IPS-18a (cell line): ENCODE data around the gene PRKG1.
"Not testable (repeated sequence)": the region's sequence is repeated elsewhere in the genome, so short reads cannot be mapped to it uniquely, and the experiment has no call there.

Experiments
- H3K27ac ChIP-seq: one replicate; pipeline ENCODE4 v1.5.1; 2013; ENCODE audit warnings: low read length
- H3K27me3 ChIP-seq: one replicate; pipeline ENCODE4 v1.6.1; 2013; ENCODE audit warnings: mild to moderate bottlenecking, low read length; ENCODE audit not compliant: control insufficient read depth, insufficient read depth
- H3K36me3 ChIP-seq: one replicate; pipeline ENCODE4 v1.6.1; 2013; ENCODE audit warnings: low read depth, low read length; ENCODE audit not compliant: control insufficient read depth
- H3K4me1 ChIP-seq: one replicate; pipeline ENCODE4 v1.6.1; 2013; ENCODE audit warnings: low read depth, low read length; ENCODE audit not compliant: control insufficient read depth
- H3K4me3 ChIP-seq: one replicate; pipeline ENCODE4 v1.5.1; 2013; ENCODE audit warnings: low read length
- H3K9ac ChIP-seq: one replicate; pipeline ENCODE4 v1.6.1; 2013; ENCODE audit warnings: mild to moderate bottlenecking, low read length, moderate library complexity
- H3K9me3 ChIP-seq: one replicate; pipeline ENCODE4 v1.6.1; 2013; ENCODE audit warnings: low read depth, low read length; ENCODE audit not compliant: control insufficient read depth

The PRKG1 gene

GRCh38 chr10:52030051-52030790 is 955.9 kb downstream of the PRKG1 start:
- Histone ChIP-seq H3K9ac (no peak overlapping the region), H3K36me3 (peaks cover 53% of the 10 kb centered on the region), H3K4me1 (peaks cover 20% of the 10 kb centered on the region), H3K4me3 (no peak overlapping the region), H3K27me3 (no peaks in the 10 kb centered on the region), H3K27ac (peak overlapping the region; percentile 33), H3K9me3 (no peaks in the 10 kb centered on the region)

- no peak overlapping the region for H3K9ac ChIP-seq
- H3K27me3 ChIP-seq, result no peaks in the 10 kb centered on the region
- no peaks in the 10 kb centered on the region for H3K9me3 ChIP-seq
- H3K4me3 ChIP-seq, result no peak overlapping the region
- H3K36me3 ChIP-seq, result peaks cover 56% of the 10 kb centered on the region
- peaks cover 20% of the 10 kb centered on the region for H3K4me1 ChIP-seq
- no peak overlapping the region for H3K27ac ChIP-seq
These were observed 956.7 kb downstream of the PRKG1 start for GRCh38 chr10:52030975-52031374.

GRCh38 chr10:52031771-52032170 is 957.5 kb downstream of the PRKG1 start:
- no peaks in the 10 kb centered on the region for H3K9me3 ChIP-seq

GRCh38 chr10:52032681-52033629 is 958.7 kb downstream of the PRKG1 start:
- Histone ChIP-seq H3K27me3 (no peaks in the 10 kb centered on the region), H3K27ac (peak overlapping the region; percentile 46), H3K36me3 (peaks cover 48% of the 10 kb centered on the region), H3K4me3 (peak overlapping the region; percentile 61), H3K9me3 (no peaks in the 10 kb centered on the region), H3K9ac (peak overlapping the region; percentile 47), H3K4me1 (peaks cover 20% of the 10 kb centered on the region)

More at GRCh38 chr10:52031771-52032170, 957.5 kb downstream of the PRKG1 start:
- H3K4me1 ChIP-seq, result peaks cover 20% of the 10 kb centered on the region
- H3K36me3 ChIP-seq, result peaks cover 53% of the 10 kb centered on the region
- H3K9ac ChIP-seq, result no peak overlapping the region
- no peaks in the 10 kb centered on the region for H3K27me3 ChIP-seq
- H3K27ac ChIP-seq, result peak overlapping the region; percentile 11
- H3K4me3 ChIP-seq, result peak overlapping the region; percentile 16

- Histone ChIP-seq H3K4me3 (peak overlapping the region; percentile 83), H3K27ac (peak overlapping the region; percentile 90), H3K4me1 (peaks cover 44% of the 10 kb centered on the region), H3K9ac (peak overlapping the region; percentile 86)
- not testable (repeated sequence) for H3K9me3 ChIP-seq, H3K27me3 ChIP-seq, H3K36me3 ChIP-seq
These were observed 964.9 kb downstream of the PRKG1 start for GRCh38 chr10:52039002-52039793.

GRCh38 chr10:52040486-52040885 is 966.2 kb downstream of the PRKG1 start:
- Histone ChIP-seq H3K27ac (peak overlapping the region; percentile 90), H3K36me3 (peaks cover under 1% of the 10 kb centered on the region), H3K9ac (peak overlapping the region; percentile 76), H3K9me3 (no peaks in the 10 kb centered on the region), H3K4me3 (peak overlapping the region; percentile 71), H3K4me1 (peaks cover 57% of the 10 kb centered on the region), H3K27me3 (no peaks in the 10 kb centered on the region)

- H3K4me1 ChIP-seq, result peaks cover 66% of the 10 kb centered on the region
- no peak overlapping the region for H3K9ac ChIP-seq
- no peaks in the 10 kb centered on the region for H3K9me3 ChIP-seq
- H3K27ac ChIP-seq, result no peak overlapping the region
- peak overlapping the region; percentile 15 for H3K4me3 ChIP-seq
- no peaks in the 10 kb centered on the region for H3K36me3 ChIP-seq
- H3K27me3 ChIP-seq, result no peaks in the 10 kb centered on the region
These were observed 969.5 kb downstream of the PRKG1 start for GRCh38 chr10:52043811-52044210.

GRCh38 chr10:52048051-52048450 is 973.8 kb downstream of the PRKG1 start:
- Histone ChIP-seq H3K27me3 (no peaks in the 10 kb centered on the region), H3K9me3 (no peaks in the 10 kb centered on the region), H3K27ac (no peak overlapping the region), H3K36me3 (no peaks in the 10 kb centered on the region), H3K4me1 (peaks cover 33% of the 10 kb centered on the region), H3K4me3 (no peak overlapping the region), H3K9ac (no peak overlapping the region)

GRCh38 chr10:52050429-52051047 is 976.3 kb downstream of the PRKG1 start:
- no peak overlapping the region for H3K27ac ChIP-seq

GRCh38 chr10:52053497-52053896 is 979.2 kb downstream of the PRKG1 start:
- Histone ChIP-seq H3K27me3 (no peaks in the 10 kb centered on the region), H3K9ac (no peak overlapping the region), H3K36me3 (no peaks in the 10 kb centered on the region), H3K4me1 (peaks cover 7% of the 10 kb centered on the region), H3K27ac (no peak overlapping the region), H3K9me3 (no peaks in the 10 kb centered on the region), H3K4me3 (no peak overlapping the region)

More at GRCh38 chr10:52050429-52051047, 976.3 kb downstream of the PRKG1 start:
- Histone ChIP-seq H3K9ac (no peak overlapping the region), H3K4me1 (peaks cover 9% of the 10 kb centered on the region), H3K36me3 (no peaks in the 10 kb centered on the region), H3K4me3 (no peak overlapping the region), H3K9me3 (no peaks in the 10 kb centered on the region), H3K27me3 (no peaks in the 10 kb centered on the region)

- Histone ChIP-seq H3K4me3 (no peak overlapping the region), H3K36me3 (no peaks in the 10 kb centered on the region), H3K9me3 (no peaks in the 10 kb centered on the region), H3K9ac (no peak overlapping the region), H3K4me1 (peaks cover 10% of the 10 kb centered on the region), H3K27me3 (no peaks in the 10 kb centered on the region), H3K27ac (no peak overlapping the region)
These were observed 982.0 kb downstream of the PRKG1 start for GRCh38 chr10:52056291-52056690.
